KMS-11 (cell line): Measurements from ENCODE around the gene SLCO4A1.

Experiments
- H2AFZ ChIP-seq: fragments of 200-600 bp; sonication (generic); 2 replicates; pipeline ENCODE4 v1.6.1; 2016; ENCODE audit warnings: antibody characterized with exemption, mixed run types, low read depth
- H3K27ac ChIP-seq: fragments of 200-600 bp; sonication (generic); 2 replicates; pipeline ENCODE4 v1.6.1; 2016; ENCODE audit warnings: mild to moderate bottlenecking, mixed run types
- H3K27me3 ChIP-seq: fragments of 200-600 bp; sonication (generic); 2 replicates; pipeline ENCODE4 v1.6.1; 2017; ENCODE audit warnings: mild to moderate bottlenecking, low read depth, mixed run types, moderate library complexity; ENCODE audit not compliant: insufficient read depth
- H3K36me3 ChIP-seq: fragments of 200-600 bp; sonication (generic); 2 replicates; pipeline ENCODE4 v1.6.1; 2017; ENCODE audit warnings: mild to moderate bottlenecking, mixed run types; ENCODE audit not compliant: insufficient read depth
- H3K4me1 ChIP-seq: fragments of 200-600 bp; sonication (generic); 2 replicates; pipeline ENCODE4 v1.6.1; 2016; ENCODE audit warnings: mild to moderate bottlenecking, low read depth, mixed run types; ENCODE audit not compliant: poor library complexity, severe bottlenecking
- H3K4me2 ChIP-seq: fragments of 200-600 bp; sonication (generic); 2 replicates; pipeline ENCODE4 v1.7.0; 2016; ENCODE audit warnings: mild to moderate bottlenecking, mixed run types
- H3K4me3 ChIP-seq: fragments of 200-600 bp; sonication (generic); IDR thresholded peaks from 2 replicates; pipeline ENCODE4 v1.6.1; 2017; ENCODE audit warnings: low read depth, low read length, mixed read lengths; ENCODE audit not compliant: insufficient read depth
- H3K79me2 ChIP-seq: fragments of 200-600 bp; sonication (generic); 2 replicates; pipeline ENCODE4 v1.6.1; 2016; ENCODE audit warnings: low read depth, mixed run types; ENCODE audit not compliant: insufficient read depth
- H3K9ac ChIP-seq: fragments of 200-600 bp; sonication (generic); 2 replicates; pipeline ENCODE4 v1.6.1; 2016; ENCODE audit warnings: mild to moderate bottlenecking, mixed run types
- H4K20me1 ChIP-seq: fragments of 200-600 bp; sonication (generic); 2 replicates; pipeline ENCODE4 v1.6.1; 2016; ENCODE audit warnings: mild to moderate bottlenecking, mixed run types; ENCODE audit not compliant: insufficient read depth
- TF ChIP-seq, protein P1 (sequence below): fragments of 200-600 bp; sonication (generic); conservative IDR thresholded peaks from 2 replicates; pipeline ENCODE4 v1.6.1; 2017; ENCODE audit warnings: low read depth, mild to moderate bottlenecking, antibody characterized with exemption, low read length, moderate library complexity, mixed read lengths

SLCO4A1 gene

DNA sequence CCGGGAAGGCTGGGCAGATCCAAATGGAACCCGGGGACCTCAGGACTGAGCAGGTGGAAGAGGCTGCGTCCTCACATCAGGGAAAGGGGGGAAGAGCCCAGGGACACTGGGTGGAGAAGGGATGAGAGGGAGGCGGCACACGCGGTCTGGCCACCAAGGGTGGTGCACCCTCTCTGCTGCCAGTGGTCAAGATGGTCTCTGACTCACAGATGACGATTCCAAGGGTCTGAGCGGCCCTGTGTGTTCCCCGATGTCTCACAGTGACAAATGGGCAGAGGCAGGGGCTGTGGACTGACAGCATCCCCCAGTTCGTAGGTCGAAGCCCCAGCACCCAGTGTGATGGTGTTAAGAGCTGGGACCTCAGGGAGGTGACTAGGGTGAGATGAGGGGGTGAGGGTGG lies 32.1 kb downstream of the SLCO4A1 start:
- Histone ChIP-seq H3K4me3 (no peak overlapping the region), H3K4me1 (no peaks in the 10 kb centered on the region), H3K79me2 (no peaks in the 10 kb centered on the region), H3K27me3 (no peaks in the 10 kb centered on the region; the same call in 1 of the 2 replicates), H3K9ac (no peak overlapping the region), H3K27ac (no peak overlapping the region), H3K4me2 (no peak overlapping the region), H3K36me3 (no peaks in the 10 kb centered on the region), H4K20me1 (no peaks in the 10 kb centered on the region), H2AFZ (no peak overlapping the region)
- TF ChIP-seq, protein P1, sequence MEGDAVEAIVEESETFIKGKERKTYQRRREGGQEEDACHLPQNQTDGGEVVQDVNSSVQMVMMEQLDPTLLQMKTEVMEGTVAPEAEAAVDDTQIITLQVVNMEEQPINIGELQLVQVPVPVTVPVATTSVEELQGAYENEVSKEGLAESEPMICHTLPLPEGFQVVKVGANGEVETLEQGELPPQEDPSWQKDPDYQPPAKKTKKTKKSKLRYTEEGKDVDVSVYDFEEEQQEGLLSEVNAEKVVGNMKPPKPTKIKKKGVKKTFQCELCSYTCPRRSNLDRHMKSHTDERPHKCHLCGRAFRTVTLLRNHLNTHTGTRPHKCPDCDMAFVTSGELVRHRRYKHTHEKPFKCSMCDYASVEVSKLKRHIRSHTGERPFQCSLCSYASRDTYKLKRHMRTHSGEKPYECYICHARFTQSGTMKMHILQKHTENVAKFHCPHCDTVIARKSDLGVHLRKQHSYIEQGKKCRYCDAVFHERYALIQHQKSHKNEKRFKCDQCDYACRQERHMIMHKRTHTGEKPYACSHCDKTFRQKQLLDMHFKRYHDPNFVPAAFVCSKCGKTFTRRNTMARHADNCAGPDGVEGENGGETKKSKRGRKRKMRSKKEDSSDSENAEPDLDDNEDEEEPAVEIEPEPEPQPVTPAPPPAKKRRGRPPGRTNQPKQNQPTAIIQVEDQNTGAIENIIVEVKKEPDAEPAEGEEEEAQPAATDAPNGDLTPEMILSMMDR: no peak

DNA sequence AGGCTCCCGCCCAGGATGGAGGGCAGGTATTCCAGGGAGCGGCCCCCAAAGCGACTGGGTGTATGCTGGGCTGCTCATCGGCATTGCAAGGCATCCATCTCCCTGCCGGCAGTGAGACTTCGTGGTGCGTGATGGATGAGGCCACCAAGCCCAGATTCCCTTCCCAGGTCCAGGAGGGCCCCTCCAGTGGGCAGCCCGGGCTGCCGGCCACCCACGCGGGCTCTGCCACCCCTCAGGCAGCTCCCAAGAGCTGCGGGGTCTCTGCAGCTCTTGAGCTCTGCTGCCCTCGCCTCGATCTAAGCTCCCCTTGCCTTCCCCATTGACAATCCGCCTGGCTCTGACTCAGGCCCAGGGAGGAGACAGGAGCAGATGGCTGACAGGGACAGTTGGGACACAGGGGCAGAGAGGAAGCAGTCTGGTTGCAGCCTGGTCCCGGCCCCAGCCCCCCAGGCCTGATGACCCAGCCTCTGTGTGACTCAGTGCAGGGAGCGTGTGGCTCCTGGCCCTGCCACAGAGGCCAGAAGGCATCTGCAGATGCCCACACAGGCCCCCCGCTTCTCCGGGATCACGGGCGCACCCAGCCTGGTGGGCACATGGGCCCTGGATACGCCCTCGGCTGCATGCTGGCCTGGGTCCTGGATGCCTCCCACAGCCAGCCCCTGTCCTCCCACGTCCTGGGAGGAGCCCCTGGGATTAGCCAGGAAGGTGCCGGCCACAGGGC lies 33.0 kb downstream of the SLCO4A1 start:
- H3K36me3 ChIP-seq: no peaks in the 10 kb centered on the region
- H3K4me2 ChIP-seq: no peak overlapping the region

DNA sequence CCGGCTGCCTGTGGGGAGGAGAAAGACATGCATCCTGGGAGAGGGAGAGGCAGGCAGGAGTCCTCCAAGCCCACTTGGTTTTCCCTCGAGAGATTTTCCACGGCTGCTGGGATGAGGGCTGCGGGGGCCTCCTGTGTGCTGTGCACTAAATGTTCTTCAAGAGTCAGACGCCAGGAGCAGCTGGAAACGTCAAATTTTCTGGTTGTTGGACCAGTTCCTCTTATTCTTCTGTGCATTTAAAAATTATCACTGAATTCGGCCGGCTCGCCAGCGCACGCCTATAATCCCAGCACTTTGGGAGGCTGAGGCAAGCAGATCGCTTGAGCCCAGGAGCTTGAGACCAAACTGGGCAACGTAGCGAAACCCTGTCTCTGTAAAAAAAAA lies 33.6 kb downstream of the SLCO4A1 start:
- Histone ChIP-seq H3K36me3 (no peaks in the 10 kb centered on the region), H3K27ac (no peak overlapping the region), H3K4me3 (no peak overlapping the region), H3K4me2 (no peak overlapping the region), H3K4me1 (no peaks in the 10 kb centered on the region), H4K20me1 (no peaks in the 10 kb centered on the region), H3K9ac (no peak overlapping the region), H3K79me2 (no peaks in the 10 kb centered on the region), H3K27me3 (no peaks in the 10 kb centered on the region; the same call in 1 of the 2 replicates), H2AFZ (no peak overlapping the region)
- TF ChIP-seq, protein P1: no peak

More for the DNA sequence above, 33.0 kb downstream of the SLCO4A1 start:
- Histone ChIP-seq H4K20me1 (no peaks in the 10 kb centered on the region), H3K4me1 (no peaks in the 10 kb centered on the region), H3K27ac (no peak overlapping the region), H2AFZ (no peak overlapping the region), H3K27me3 (no peaks in the 10 kb centered on the region; the same call in 1 of the 2 replicates), H3K79me2 (no peaks in the 10 kb centered on the region), H3K4me3 (no peak overlapping the region), H3K9ac (no peak overlapping the region)
- TF ChIP-seq, protein P1: no peak

DNA sequence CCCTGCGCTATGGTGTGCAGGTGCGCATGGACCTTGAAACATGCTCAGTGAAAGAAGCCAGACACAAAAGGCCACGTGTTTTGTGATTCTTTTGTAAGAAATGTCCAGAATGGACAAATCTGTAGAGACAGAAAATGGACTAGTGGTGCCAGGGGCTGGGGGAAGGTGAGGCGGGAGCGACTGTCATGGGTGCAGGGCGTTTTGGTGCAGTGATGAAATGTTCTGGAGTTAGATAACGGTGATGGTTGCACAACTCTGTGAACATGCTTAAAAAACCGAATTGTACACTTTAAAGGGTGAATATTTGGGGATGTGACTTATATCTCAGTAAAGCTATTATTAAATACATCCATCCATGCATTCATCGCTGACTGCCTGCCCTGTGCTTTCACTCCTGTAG lies 34.7 kb downstream of the SLCO4A1 start:
- TF ChIP-seq, protein P1: no peak
- Histone ChIP-seq H3K27me3 (peaks cover 4% of the 10 kb centered on the region; the same call in 1 of the 2 replicates), H3K4me3 (no peak overlapping the region), H4K20me1 (no peaks in the 10 kb centered on the region), H3K27ac (no peak overlapping the region), H3K4me1 (no peaks in the 10 kb centered on the region), H2AFZ (no peak overlapping the region), H3K36me3 (no peaks in the 10 kb centered on the region), H3K9ac (no peak overlapping the region), H3K79me2 (no peaks in the 10 kb centered on the region), H3K4me2 (no peak overlapping the region)
